Panc1 (cell line): Measurements from ENCODE around the gene SCN2B.

Experiments
- CTCF ChIP-seq: fragments of 450-650 bp; IDR thresholded peaks from 2 replicates; pipeline ENCODE4 v1.5.1; 2017; ENCODE audit warnings: mild to moderate bottlenecking
- POLR2AphosphoS5 ChIP-seq: IDR thresholded peaks from 2 replicates; pipeline ENCODE4 v1.6.1; 2012; ENCODE audit warnings: mild to moderate bottlenecking, low read depth, low read length, moderate library complexity
- TCF7L2 ChIP-seq: IDR thresholded peaks from 2 replicates; pipeline ENCODE4 v1.6.1; 2011; ENCODE audit warnings: mild to moderate bottlenecking, low read depth, low read length, inconsistent platforms
- TF ChIP-seq, protein P1 (sequence below), 2 experiments: IDR thresholded peaks; 2 replicates each; pipeline ENCODE4 v1.6.1; 2011 to 2012; ENCODE audit warnings: low read depth in 2 of 2, control low read depth in 1 of 2, low read length in 1 of 2, mild to moderate bottlenecking in 1 of 2, moderate library complexity in 1 of 2; ENCODE audit not compliant: insufficient read depth in 1 of 2

DNA sequence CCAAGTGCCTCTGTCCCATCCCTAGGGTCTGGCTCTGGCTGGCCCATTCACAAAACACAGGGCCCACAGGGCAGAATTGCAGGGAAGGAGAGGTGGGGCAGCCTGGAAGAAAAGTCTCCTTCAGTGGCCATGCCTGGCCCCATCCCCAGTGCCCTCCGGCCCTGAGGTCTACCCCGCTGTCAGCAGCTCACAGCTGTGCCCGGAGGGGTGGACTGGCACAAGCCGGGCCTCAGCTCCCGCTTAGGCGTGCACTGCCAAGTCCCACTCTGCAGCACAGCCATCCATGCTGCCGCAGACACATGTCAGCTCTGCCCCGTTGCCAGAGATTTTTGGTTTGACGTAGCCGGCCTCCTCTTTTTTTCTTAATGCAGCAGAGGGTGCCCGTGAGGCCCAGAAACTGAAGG lies 3.9 kb upstream of the SCN2B start:
- TF ChIP-seq CTCF (no peak), POLR2AphosphoS5 (no peak), TCF7L2 (no peak)
- TF ChIP-seq, protein P1, sequence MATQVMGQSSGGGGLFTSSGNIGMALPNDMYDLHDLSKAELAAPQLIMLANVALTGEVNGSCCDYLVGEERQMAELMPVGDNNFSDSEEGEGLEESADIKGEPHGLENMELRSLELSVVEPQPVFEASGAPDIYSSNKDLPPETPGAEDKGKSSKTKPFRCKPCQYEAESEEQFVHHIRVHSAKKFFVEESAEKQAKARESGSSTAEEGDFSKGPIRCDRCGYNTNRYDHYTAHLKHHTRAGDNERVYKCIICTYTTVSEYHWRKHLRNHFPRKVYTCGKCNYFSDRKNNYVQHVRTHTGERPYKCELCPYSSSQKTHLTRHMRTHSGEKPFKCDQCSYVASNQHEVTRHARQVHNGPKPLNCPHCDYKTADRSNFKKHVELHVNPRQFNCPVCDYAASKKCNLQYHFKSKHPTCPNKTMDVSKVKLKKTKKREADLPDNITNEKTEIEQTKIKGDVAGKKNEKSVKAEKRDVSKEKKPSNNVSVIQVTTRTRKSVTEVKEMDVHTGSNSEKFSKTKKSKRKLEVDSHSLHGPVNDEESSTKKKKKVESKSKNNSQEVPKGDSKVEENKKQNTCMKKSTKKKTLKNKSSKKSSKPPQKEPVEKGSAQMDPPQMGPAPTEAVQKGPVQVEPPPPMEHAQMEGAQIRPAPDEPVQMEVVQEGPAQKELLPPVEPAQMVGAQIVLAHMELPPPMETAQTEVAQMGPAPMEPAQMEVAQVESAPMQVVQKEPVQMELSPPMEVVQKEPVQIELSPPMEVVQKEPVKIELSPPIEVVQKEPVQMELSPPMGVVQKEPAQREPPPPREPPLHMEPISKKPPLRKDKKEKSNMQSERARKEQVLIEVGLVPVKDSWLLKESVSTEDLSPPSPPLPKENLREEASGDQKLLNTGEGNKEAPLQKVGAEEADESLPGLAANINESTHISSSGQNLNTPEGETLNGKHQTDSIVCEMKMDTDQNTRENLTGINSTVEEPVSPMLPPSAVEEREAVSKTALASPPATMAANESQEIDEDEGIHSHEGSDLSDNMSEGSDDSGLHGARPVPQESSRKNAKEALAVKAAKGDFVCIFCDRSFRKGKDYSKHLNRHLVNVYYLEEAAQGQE (IDR thresholded peaks at IDR 0.05; ENCODE audit: insufficient read depth in 1 of 2, low read depth in 2 of 2, low read length in 1 of 2), result no peak
